HG03135 (cell line): ENCODE results near the gene DPYSL5.

Source experiments
- ATAC-seq: cut with Tn5 transposase; IDR thresholded peaks from one replicate; pipeline ENCODE4 v1.9.1; 2021; ENCODE audit warnings: mild to moderate bottlenecking, moderate library complexity; ENCODE audit not compliant: unreplicated experiment

DPYSL5 gene

GRCh38 chr2:26951236-26951635 is 103.3 kb downstream of the DPYSL5 start:
- no peak for ATAC-seq

- no peak for ATAC-seq
Observed at GRCh38 chr2:26952374-26952773, 104.4 kb downstream of the DPYSL5 start.

- ATAC-seq, result no peak
Observed at GRCh38 chr2:26954135-26954534, 106.2 kb downstream of the DPYSL5 start.

GRCh38 chr2:26957041-26957440 is 109.1 kb downstream of the DPYSL5 start:
- ATAC-seq, result no peak

GRCh38 chr2:26957534-26957933 is 109.6 kb downstream of the DPYSL5 start:
- ATAC-seq, result no peak

GRCh38 chr2:26959331-26959730 is 111.4 kb downstream of the DPYSL5 start:
- no peak for ATAC-seq

GRCh38 chr2:26964446-26965130 is 116.7 kb downstream of the DPYSL5 start:
- no peak for ATAC-seq

GRCh38 chr2:26968001-26968400 is 120.1 kb downstream of the DPYSL5 start:
- no peak for ATAC-seq

GRCh38 chr2:26969077-26969844 is 121.3 kb downstream of the DPYSL5 start:
- no peak for ATAC-seq

GRCh38 chr2:26970244-26970927 is 122.5 kb downstream of the DPYSL5 start, which contains the start of gene MAPRE3:
Gene MAPRE3 (plus strand): TSS chr2:26970637. CDS start chr2:27022219, 51,582 bp downstream.
- peak; percentile 90 for ATAC-seq

GRCh38 chr2:26970928-26971627 is 123.1 kb downstream of the DPYSL5 start:
- no peak for ATAC-seq

- no peak for ATAC-seq
Observed at GRCh38 chr2:26971911-26972786, 124.2 kb downstream of the DPYSL5 start.

- ATAC-seq, result no peak
Observed at GRCh38 chr2:26974352-26974751, 126.4 kb downstream of the DPYSL5 start.

- no peak for ATAC-seq
Observed at GRCh38 chr2:26975102-26975501, 127.2 kb downstream of the DPYSL5 start.

- ATAC-seq, result no peak
Observed at GRCh38 chr2:26975656-26976055, 127.7 kb downstream of the DPYSL5 start.

- ATAC-seq, result no peak
Observed at GRCh38 chr2:26976237-26976636, 128.3 kb downstream of the DPYSL5 start.

GRCh38 chr2:26977012-26977411 is 129.1 kb downstream of the DPYSL5 start:
- ATAC-seq, result no peak

GRCh38 chr2:26978061-26978596 is 130.2 kb downstream of the DPYSL5 start:
- no peak for ATAC-seq

- no peak for ATAC-seq
Observed at GRCh38 chr2:26979741-26980140, 131.8 kb downstream of the DPYSL5 start.

- ATAC-seq, result no peak
Observed at GRCh38 chr2:26980971-26981370, 133.0 kb downstream of the DPYSL5 start.
